ENCODE data around the gene NSUN3. TPM values are rescaled to one million over a fixed set of nuclear protein-coding genes. Genes with fewer than 3 reads are reported as not detected.
"Not testable (repeated sequence)": the region's sequence is repeated elsewhere in the genome, so short reads cannot be mapped to it uniquely, and the experiment has no call there.

Gene NSUN3
- total RNA-seq, 2 donors from 2014 or later, result 18.5 to 22.6 TPM

- Mint-ChIP-seq H3K4me3 (no peak overlapping the region), H3K4me1 (peaks cover 20% of the 10 kb centered on the region), H3K27me3 (ENCODE audit: insufficient read depth) (no peaks in the 10 kb centered on the region), H3K9me3 (no peaks in the 10 kb centered on the region), H3K27ac (no peak overlapping the region), H3K36me3 (ENCODE audit: low read depth) (peaks cover 36% of the 10 kb centered on the region)
- WGBS, 2 experiments (ENCODE audit: insufficient coverage in 1 of 2, insufficient read length in 1 of 2), result 73% methylated on average over 1 of the region's 1 CpG; no CpG with 5 or more reads in 1 of the 2 experiments
- Histone ChIP-seq H3K9ac (ENCODE audit: extremely low read depth, low read length, poor library complexity, severe bottlenecking) (no peak overlapping the region), H3K36me3 (ENCODE audit: control insufficient read depth, insufficient read depth, low read length) (peaks cover 39% of the 10 kb centered on the region), H3K4me1 (ENCODE audit: control insufficient read depth, insufficient read depth, low read length) (no peaks in the 10 kb centered on the region), H3K27ac (ENCODE audit: low read depth, low read length) (no peak overlapping the region), H3K4me3 (ENCODE audit: low read length) (no peak overlapping the region), H3K9me3 (ENCODE audit: control insufficient read depth, low read length) (no peaks in the 10 kb centered on the region), H3K27me3 (ENCODE audit: control insufficient read depth, insufficient read depth, low read length, poor library complexity, severe bottlenecking) (no peaks in the 10 kb centered on the region)
- DNase-seq, result no peak
- no peak for TF ChIP-seq CTCF (conservative IDR thresholded peaks at IDR 0.05)
Observed at GRCh38 chr3:94099311-94099710, 36.5 kb downstream of the NSUN3 start.

GRCh38 chr3:94101860-94102259 lies 39.0 kb downstream of the NSUN3 start:
- H3K4me1 ChIP-seq (ENCODE audit: control insufficient read depth, insufficient read depth, low read length), result no peaks in the 10 kb centered on the region
- no peaks in the 10 kb centered on the region for H3K9me3 ChIP-seq (ENCODE audit: control insufficient read depth, low read length)
- Mint-ChIP-seq H3K27ac (no peak overlapping the region), H3K4me1 (peaks cover 28% of the 10 kb centered on the region), H3K36me3 (ENCODE audit: low read depth) (peaks cover 20% of the 10 kb centered on the region), H3K27me3 (ENCODE audit: insufficient read depth) (no peaks in the 10 kb centered on the region), H3K4me3 (no peak overlapping the region), H3K9me3 (no peaks in the 10 kb centered on the region)
- H3K9ac ChIP-seq (ENCODE audit: extremely low read depth, low read length, poor library complexity, severe bottlenecking), result no peak overlapping the region
- H3K36me3 ChIP-seq (ENCODE audit: control insufficient read depth, insufficient read depth, low read length), result peaks cover 17% of the 10 kb centered on the region
- 60 to 96% methylated on average over 1 to 3 of the region's 4 CpGs for WGBS, 2 experiments (ENCODE audit: insufficient coverage in 1 of 2, insufficient read length in 1 of 2)
- no peak for DNase-seq
- peak; percentile 63 for TF ChIP-seq CTCF (conservative IDR thresholded peaks at IDR 0.05)
- no peak overlapping the region for H3K4me3 ChIP-seq (ENCODE audit: low read length)
- H3K27ac ChIP-seq (ENCODE audit: low read depth, low read length), result no peak overlapping the region
- H3K27me3 ChIP-seq (ENCODE audit: control insufficient read depth, insufficient read depth, low read length, poor library complexity, severe bottlenecking), result no peaks in the 10 kb centered on the region

DNA sequence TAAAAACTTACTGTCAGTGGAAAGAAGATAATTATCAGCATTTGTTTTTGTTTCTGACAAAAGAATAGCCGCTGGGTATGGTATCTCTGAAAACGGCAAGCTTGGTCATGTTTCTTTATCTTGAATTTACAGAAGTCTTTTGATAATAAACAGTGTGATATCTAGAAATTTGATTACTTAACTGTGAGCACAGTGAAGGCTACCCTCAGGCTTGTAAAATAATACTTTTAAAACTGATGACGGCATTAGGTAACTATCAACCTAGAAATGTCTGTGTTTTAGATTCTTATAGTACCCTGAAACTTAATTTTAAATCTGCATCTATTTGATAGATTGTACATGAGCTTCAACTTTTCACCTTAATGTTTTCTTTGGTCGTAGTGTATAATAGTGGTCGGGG lies 43.4 kb downstream of the NSUN3 start:
- Histone ChIP-seq H3K4me3 (ENCODE audit: low read length) (no peak overlapping the region), H3K9me3 (ENCODE audit: control insufficient read depth, low read length) (no peaks in the 10 kb centered on the region), H3K27ac (ENCODE audit: low read depth, low read length) (no peak overlapping the region), H3K36me3 (ENCODE audit: control insufficient read depth, insufficient read depth, low read length) (peaks cover 13% of the 10 kb centered on the region), H3K27me3 (ENCODE audit: control insufficient read depth, insufficient read depth, low read length, poor library complexity, severe bottlenecking) (no peaks in the 10 kb centered on the region), H3K4me1 (ENCODE audit: control insufficient read depth, insufficient read depth, low read length) (peaks cover 4% of the 10 kb centered on the region), H3K9ac (ENCODE audit: extremely low read depth, low read length, poor library complexity, severe bottlenecking) (no peak overlapping the region)
- peaks cover 12% of the 10 kb centered on the region for H3K36me3 Mint-ChIP-seq (ENCODE audit: low read depth)
- no peaks in the 10 kb centered on the region for H3K27me3 Mint-ChIP-seq (ENCODE audit: insufficient read depth)
- H3K4me1 Mint-ChIP-seq, result peaks cover 19% of the 10 kb centered on the region
- H3K27ac Mint-ChIP-seq, result no peak overlapping the region
- no peaks in the 10 kb centered on the region for H3K9me3 Mint-ChIP-seq
- WGBS, 2 experiments (ENCODE audit: insufficient coverage in 1 of 2, insufficient read length in 1 of 2), result 90 to 95% methylated on average over 2 to 5 of the region's 5 CpGs
- no peak for DNase-seq
- TF ChIP-seq CTCF (conservative IDR thresholded peaks at IDR 0.05), result no peak
- H3K4me3 Mint-ChIP-seq, result no peak overlapping the region

- not testable (repeated sequence) for H3K27me3 ChIP-seq (ENCODE audit: control insufficient read depth, insufficient read depth, low read length, poor library complexity, severe bottlenecking); H3K4me3 Mint-ChIP-seq; H3K27me3 Mint-ChIP-seq (ENCODE audit: insufficient read depth); H3K27ac ChIP-seq (ENCODE audit: low read depth, low read length); H3K4me1 ChIP-seq (ENCODE audit: control insufficient read depth, insufficient read depth, low read length); DNase-seq; H3K9me3 Mint-ChIP-seq; H3K9ac ChIP-seq (ENCODE audit: extremely low read depth, low read length, poor library complexity, severe bottlenecking); H3K27ac Mint-ChIP-seq
- H3K4me1 Mint-ChIP-seq, result peaks cover 19% of the 10 kb centered on the region
- H3K36me3 ChIP-seq (ENCODE audit: control insufficient read depth, insufficient read depth, low read length), result peaks cover 22% of the 10 kb centered on the region
- H3K36me3 Mint-ChIP-seq (ENCODE audit: low read depth), result peaks cover 22% of the 10 kb centered on the region
- peak overlapping the region; percentile 27 for H3K4me3 ChIP-seq (ENCODE audit: low read length)
- peaks cover 12% of the 10 kb centered on the region for H3K9me3 ChIP-seq (ENCODE audit: control insufficient read depth, low read length)
Observed at GRCh38 chr3:94110232-94110631, 47.4 kb downstream of the NSUN3 start.
